Left ventricle myocardium inferior (tissue), 1 donor: ENCODE results near the gene TLCD2. TPM values are rescaled to one million over a fixed set of nuclear protein-coding genes. Genes with fewer than 3 reads are reported as not detected.
"Not testable (repeated sequence)": the region's sequence is repeated elsewhere in the genome, so short reads cannot be mapped to it uniquely, and the experiment has no call there.

ENCODE experiments used
- DNase-seq: peaks from one replicate; pipeline ENCODE4 v3.0.0-alpha.2; 2020
- H3K27ac ChIP-seq: fragments of 200-600 bp; replicated peaks from 2 replicates; pipeline ENCODE4 v1.8.0; 2021
- H3K27me3 ChIP-seq: fragments of 200-600 bp; 2 replicates; pipeline ENCODE4 v1.8.0; 2021; ENCODE audit warnings: low read depth
- H3K36me3 ChIP-seq: fragments of 200-600 bp; 2 replicates; pipeline ENCODE4 v1.8.0; 2021
- H3K4me1 ChIP-seq: fragments of 200-600 bp; 2 replicates; pipeline ENCODE4 v1.8.0; 2021
- H3K4me3 ChIP-seq: fragments of 200-600 bp; 2 replicates; pipeline ENCODE4 v1.8.0; 2021; ENCODE audit warnings: mild to moderate bottlenecking, moderate library complexity
- H3K9me3 ChIP-seq: fragments of 200-600 bp; replicated peaks from 2 replicates; pipeline ENCODE4 v1.8.0; 2021
- CTCF ChIP-seq: fragments of 200-600 bp; IDR thresholded peaks from 2 replicates; pipeline ENCODE4 v1.8.0; 2021; ENCODE audit warnings: antibody characterized with exemption, mild to moderate bottlenecking, borderline replicate concordance
- intact Hi-C: fragments of 100-400 bp; cut with micrococcal nuclease; formaldehyde crosslinking; loops from one replicate; pipeline ENCODE4 v1.11.0; 2022
- total RNA-seq: library from RNA; stranded (reverse); fragmentation: NEBNext Ultra II Directional; extraction: Animal tissue kit (Norgen Biotek cat#: 25700); gene quantifications from one replicate; pipeline ENCODE4 v1.2.1, GENCODE V29; 2021
- donor health status: DM: no; HTN: yes; CAD: no; lungs with severe emphysema.

The TLCD2 gene
- total RNA-seq, 1 donor from 2014 or later = 1.8 TPM

DNA sequence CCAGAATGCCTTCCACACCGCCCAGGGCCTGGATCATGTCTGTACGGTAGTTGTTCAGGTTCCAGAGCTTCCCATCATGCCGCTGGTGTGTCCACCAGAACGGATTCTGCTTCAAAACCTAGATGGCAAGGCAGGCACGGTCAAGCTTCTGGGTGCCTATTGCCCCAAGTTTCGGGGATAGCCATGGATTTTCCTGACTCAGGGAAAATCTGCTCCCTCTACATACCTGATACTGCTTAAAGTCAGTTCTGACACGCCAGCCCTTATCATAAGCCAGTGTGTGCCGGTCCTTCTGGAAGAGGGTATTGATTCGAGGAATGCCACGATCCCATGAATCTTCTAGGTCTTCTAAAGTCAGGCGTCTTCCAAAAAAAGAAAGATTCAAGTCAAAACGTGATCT is 49.1 kb downstream of the TLCD2 start:
- DNase-seq = no peak
- no peaks in the 10 kb centered on the region for H3K27me3 ChIP-seq
- H3K4me1 ChIP-seq = no peaks in the 10 kb centered on the region
- H3K9me3 ChIP-seq = no peaks in the 10 kb centered on the region
- peaks cover 100% of the 10 kb centered on the region for H3K36me3 ChIP-seq
- no peak for TF ChIP-seq CTCF
- no peak overlapping the region for H3K27ac ChIP-seq
- H3K4me3 ChIP-seq = no peak overlapping the region
- intact Hi-C loops = loop anchor here (10.0 kb wide), 1 partner anchor 144 kb away; no protein-coding TSS in a partner anchor

DNA sequence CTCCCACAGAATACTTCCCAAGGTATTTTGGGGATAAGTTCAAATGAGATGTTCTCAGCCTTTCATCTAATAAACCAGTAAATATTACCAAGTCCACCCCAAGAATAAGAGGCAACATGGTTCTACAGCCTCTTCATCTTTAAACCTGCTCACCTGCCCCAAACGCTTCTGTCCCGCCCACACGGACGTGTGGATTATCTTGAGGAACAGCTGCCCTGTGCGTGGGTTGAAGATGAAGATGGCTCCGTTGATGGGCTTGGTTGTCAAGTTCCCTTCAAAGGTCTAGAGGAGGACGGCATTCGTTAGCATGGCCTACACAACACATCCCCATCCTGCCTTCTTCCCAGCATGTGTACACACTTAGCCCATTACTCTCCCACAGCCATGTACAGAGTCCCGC is 52.1 kb downstream of the TLCD2 start:
- Histone ChIP-seq H3K27ac (no peak overlapping the region), H3K4me1 (no peaks in the 10 kb centered on the region), H3K36me3 (peaks cover 100% of the 10 kb centered on the region), H3K27me3 (no peaks in the 10 kb centered on the region), H3K4me3 (no peak overlapping the region), H3K9me3 (no peaks in the 10 kb centered on the region)
- intact Hi-C loops = no loop called here
- TF ChIP-seq CTCF = no peak
- no peak for DNase-seq

- Histone ChIP-seq H3K9me3 (no peaks in the 10 kb centered on the region), H3K27ac (no peak overlapping the region), H3K36me3 (peaks cover 85% of the 10 kb centered on the region), H3K4me3 (no peak overlapping the region), H3K4me1 (peaks cover 19% of the 10 kb centered on the region), H3K27me3 (no peaks in the 10 kb centered on the region)
- TF ChIP-seq CTCF = no peak
- DNase-seq = no peak
- intact Hi-C loops = no loop called here
Observed at GRCh38 chr17:1653735-1654134, 56.4 kb downstream of the TLCD2 start.

- intact Hi-C loops, DNase-seq, H3K27me3 ChIP-seq, H3K4me3 ChIP-seq, H3K27ac ChIP-seq, H3K9me3 ChIP-seq: not testable (repeated sequence)
- Histone ChIP-seq H3K4me1 (peaks cover 28% of the 10 kb centered on the region), H3K36me3 (peaks cover 75% of the 10 kb centered on the region)
Observed at GRCh38 chr17:1652794-1653193, 57.4 kb downstream of the TLCD2 start.

Other genes with a start within 250 kb of the TLCD2 start
- 150 TPM for gene MYO1C, start 217.7 kb downstream of the TLCD2 start, total RNA-seq
- gene INPP5K, start 193.8 kb downstream of the TLCD2 start, total RNA-seq = 35.2 TPM
- gene PITPNA, start 147.6 kb downstream of the TLCD2 start, total RNA-seq = 49.1 TPM
- gene SLC43A2, start 81.5 kb downstream of the TLCD2 start, total RNA-seq = 4.0 TPM
- 12.2 TPM for gene SCARF1, start 64.6 kb downstream of the TLCD2 start, total RNA-seq
- 81.7 TPM for gene RILP, start 60.5 kb downstream of the TLCD2 start, total RNA-seq
- gene PRPF8, start 25.5 kb downstream of the TLCD2 start, total RNA-seq = 136 TPM
- 9.3 TPM for gene WDR81, start 14.3 kb upstream of the TLCD2 start, total RNA-seq
- gene SERPINF2, start 32.5 kb upstream of the TLCD2 start, total RNA-seq = 0.33 TPM
- gene SERPINF1, start 51.7 kb upstream of the TLCD2 start, total RNA-seq = 122 TPM
- 13.7 TPM for gene SMYD4, start 119.5 kb upstream of the TLCD2 start, total RNA-seq
- gene RPA1, start 119.6 kb upstream of the TLCD2 start, total RNA-seq = 72.0 TPM